Cardiac muscle cell (in vitro differentiated cells and primary cell): ENCODE data around the gene CYP4V2. TPM values are rescaled to one million over a fixed set of nuclear protein-coding genes. Genes with fewer than 3 reads are reported as not detected.

Experiments used
- DNase-seq, 2 donors: peaks; one replicate each; pipeline versions ENCODE4 v3.0.0 to v3.0.0-alpha.2; 2010 to 2017; ENCODE audit warnings: low read depth in 1 of 2, low spot score in 1 of 2
- H3K27ac ChIP-seq: fragments of 200-600 bp; sonication (generic); 2 replicates; pipeline ENCODE4 v1.5.1; 2016
- H3K27me3 ChIP-seq: fragments of 200-600 bp; sonication (generic); 2 replicates; pipeline ENCODE4 v1.6.0; 2016; ENCODE audit warnings: control low read depth
- H3K36me3 ChIP-seq: fragments of 200-600 bp; sonication (generic); 2 replicates; pipeline ENCODE4 v1.5.1; 2016; ENCODE audit warnings: control low read depth
- H3K4me1 ChIP-seq: fragments of 200-600 bp; sonication (generic); 2 replicates; pipeline ENCODE4 v1.8.1; 2017; ENCODE audit warnings: low read depth, mild to moderate bottlenecking, mixed run types
- H3K4me3 ChIP-seq: fragments of 200-600 bp; sonication (generic); 2 replicates; pipeline ENCODE4 v1.5.1; 2016; ENCODE audit warnings: mild to moderate bottlenecking
- H3K9me3 ChIP-seq: fragments of 200-600 bp; sonication (generic); 2 replicates; pipeline ENCODE4 v1.5.1; 2017; ENCODE audit warnings: low read depth, mild to moderate bottlenecking, control low read depth
- polyA plus RNA-seq: library from polyadenylated mRNA; unstranded; fragments of >200 nt; fragmentation: Nextera tagmentation; extraction: Ambion mirVana; gene quantifications from 2 replicates; pipeline ENCODE4 v1.2.1, GENCODE V29; 2016
- total RNA-seq: library from RNA; depleted of rRNA; stranded (reverse); fragments of >200 nt; gene quantifications from 2 replicates; pipeline ENCODE4 v1.2.3, GENCODE V29; 2016
- TF ChIP-seq, protein P1 (sequence below): IDR thresholded peaks from 2 replicates; pipeline ENCODE4 v1.5.1; 2012; ENCODE audit warnings: low read depth, mild to moderate bottlenecking, low read length

The CYP4V2 gene
- total and polyA plus RNA-seq, 2 experiments from 2014 or later = 7.2 to 7.3 TPM

DNA sequence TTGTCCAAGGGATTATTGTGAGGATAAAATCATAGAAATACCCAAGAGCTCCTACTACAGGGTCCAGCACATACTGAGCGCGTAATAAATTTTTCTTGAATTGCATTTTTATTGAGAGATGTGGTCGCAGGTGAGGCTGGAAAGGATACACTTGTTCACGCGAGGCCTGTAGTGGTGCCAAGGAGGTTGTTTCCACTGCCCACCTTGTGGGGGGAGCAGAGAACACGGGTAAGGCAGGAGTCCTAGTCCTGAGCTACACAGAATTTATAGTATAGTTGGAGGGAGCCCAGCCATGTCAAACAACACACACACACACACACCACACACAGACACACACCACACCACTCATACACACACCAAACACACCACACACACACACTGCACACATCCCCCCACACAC, 31.8 kb upstream of the CYP4V2 start:
- Histone ChIP-seq H3K4me3 (no peak overlapping the region), H3K27me3 (no peaks in the 10 kb centered on the region), H3K9me3 (no peaks in the 10 kb centered on the region), H3K4me1 (no peaks in the 10 kb centered on the region), H3K36me3 (no peaks in the 10 kb centered on the region), H3K27ac (no peak overlapping the region)
- TF ChIP-seq, protein P1, sequence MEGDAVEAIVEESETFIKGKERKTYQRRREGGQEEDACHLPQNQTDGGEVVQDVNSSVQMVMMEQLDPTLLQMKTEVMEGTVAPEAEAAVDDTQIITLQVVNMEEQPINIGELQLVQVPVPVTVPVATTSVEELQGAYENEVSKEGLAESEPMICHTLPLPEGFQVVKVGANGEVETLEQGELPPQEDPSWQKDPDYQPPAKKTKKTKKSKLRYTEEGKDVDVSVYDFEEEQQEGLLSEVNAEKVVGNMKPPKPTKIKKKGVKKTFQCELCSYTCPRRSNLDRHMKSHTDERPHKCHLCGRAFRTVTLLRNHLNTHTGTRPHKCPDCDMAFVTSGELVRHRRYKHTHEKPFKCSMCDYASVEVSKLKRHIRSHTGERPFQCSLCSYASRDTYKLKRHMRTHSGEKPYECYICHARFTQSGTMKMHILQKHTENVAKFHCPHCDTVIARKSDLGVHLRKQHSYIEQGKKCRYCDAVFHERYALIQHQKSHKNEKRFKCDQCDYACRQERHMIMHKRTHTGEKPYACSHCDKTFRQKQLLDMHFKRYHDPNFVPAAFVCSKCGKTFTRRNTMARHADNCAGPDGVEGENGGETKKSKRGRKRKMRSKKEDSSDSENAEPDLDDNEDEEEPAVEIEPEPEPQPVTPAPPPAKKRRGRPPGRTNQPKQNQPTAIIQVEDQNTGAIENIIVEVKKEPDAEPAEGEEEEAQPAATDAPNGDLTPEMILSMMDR = no peak
- no peak for DNase-seq

DNA sequence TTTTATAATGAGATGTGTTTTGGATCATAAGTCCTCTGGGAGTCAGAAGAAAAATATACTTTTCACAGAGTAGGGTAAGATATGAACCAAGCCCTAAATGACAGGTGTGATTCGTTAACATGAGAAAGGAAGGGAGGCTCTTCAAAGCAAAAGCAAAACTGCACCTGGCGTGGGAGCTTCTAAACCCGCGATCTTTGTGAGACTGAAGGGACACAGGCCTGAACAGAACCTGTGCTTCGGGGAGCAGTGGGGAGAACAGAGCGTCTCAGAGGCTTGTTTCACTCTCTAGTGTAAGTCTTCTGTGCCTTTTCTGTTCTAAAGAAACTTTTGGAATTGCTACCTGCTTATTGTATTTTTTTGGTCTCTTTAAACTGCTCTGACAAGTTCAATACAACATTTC, 30.2 kb upstream of the CYP4V2 start:
- Histone ChIP-seq H3K9me3 (no peaks in the 10 kb centered on the region), H3K27me3 (no peaks in the 10 kb centered on the region), H3K36me3 (no peaks in the 10 kb centered on the region), H3K27ac (no peak overlapping the region), H3K4me3 (no peak overlapping the region), H3K4me1 (no peaks in the 10 kb centered on the region)
- no peak for DNase-seq
- TF ChIP-seq, protein P1 = no peak

DNA sequence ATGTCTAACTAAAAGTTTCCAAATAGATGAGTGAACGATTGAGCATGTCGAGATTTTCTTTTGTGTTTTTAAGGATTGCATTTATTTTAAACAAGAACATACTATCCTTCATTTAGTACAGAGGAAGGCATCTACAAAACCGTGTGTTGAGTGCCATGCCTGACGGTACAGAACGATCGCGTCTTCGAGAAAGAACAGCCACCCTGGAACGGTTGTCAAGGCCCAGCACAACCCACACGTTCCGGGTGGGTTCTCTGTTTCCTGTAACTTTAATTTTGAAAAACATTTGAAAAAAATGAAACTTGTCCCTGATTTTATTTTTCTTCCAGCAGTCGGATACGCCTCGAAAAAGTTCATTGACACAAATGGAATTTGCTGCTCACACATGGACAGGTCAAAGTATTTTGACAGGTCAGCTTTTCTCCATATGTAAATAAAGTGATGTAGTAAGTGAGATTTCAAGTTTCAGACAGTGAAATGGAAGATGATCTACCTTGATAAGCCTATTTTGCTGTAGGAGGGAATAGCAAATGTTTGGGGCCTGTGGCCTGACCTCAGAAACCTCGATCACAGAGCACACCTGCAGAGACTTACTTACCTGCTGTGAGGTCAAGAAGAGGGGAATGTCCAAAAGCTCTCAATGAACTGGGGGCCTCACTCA, 24.4 kb upstream of the CYP4V2 start:
- H3K4me3 ChIP-seq = no peak overlapping the region
- TF ChIP-seq, protein P1 = no peak
- H3K36me3 ChIP-seq = no peaks in the 10 kb centered on the region
- no peaks in the 10 kb centered on the region for H3K4me1 ChIP-seq
- DNase-seq = no peak
- H3K27me3 ChIP-seq = no peaks in the 10 kb centered on the region
- H3K27ac ChIP-seq = no peak overlapping the region
- H3K9me3 ChIP-seq = no peaks in the 10 kb centered on the region

DNA sequence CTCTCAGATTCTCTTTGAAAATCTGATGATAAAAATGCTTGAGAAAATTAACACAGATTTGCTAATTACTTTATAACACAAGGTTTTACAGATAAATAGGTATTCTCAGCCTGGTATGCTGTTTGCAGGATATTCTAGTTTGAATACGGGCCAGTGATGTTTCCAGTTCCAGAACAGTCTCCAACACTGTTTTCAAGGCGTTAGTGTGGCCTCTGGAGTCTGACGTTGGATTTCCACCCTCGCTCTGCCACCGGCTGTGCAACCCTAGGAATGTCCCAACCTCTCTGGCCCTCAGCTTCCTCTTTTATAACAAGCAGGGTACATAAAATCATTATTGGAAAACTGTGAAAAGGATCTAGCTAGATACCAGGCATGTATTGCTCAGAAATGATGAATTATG, 23.8 kb upstream of the CYP4V2 start:
- Histone ChIP-seq H3K27ac (no peak overlapping the region), H3K9me3 (no peaks in the 10 kb centered on the region), H3K36me3 (no peaks in the 10 kb centered on the region), H3K27me3 (no peaks in the 10 kb centered on the region), H3K4me1 (no peaks in the 10 kb centered on the region), H3K4me3 (no peak overlapping the region)
- no peak for DNase-seq
- TF ChIP-seq, protein P1 = no peak

DNA sequence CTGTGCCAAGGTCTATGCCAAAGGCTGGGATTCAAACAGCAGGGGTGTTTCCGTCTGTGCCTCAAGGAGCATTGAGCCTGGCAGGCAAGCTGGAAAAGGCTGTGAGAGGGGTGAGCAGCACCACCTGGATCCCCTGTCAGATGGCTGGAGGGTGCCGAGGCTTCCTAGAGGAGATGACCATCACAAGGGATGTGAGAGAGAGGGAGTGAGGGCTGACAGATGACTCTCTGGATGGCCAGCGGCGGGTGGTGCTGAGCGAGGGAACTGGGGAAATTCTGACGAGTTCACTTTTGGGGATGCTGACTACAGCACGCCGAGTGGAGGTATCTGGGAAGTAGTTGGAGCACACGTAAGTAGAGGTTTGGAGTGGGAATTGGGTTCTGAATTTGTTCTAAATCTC, 22.6 kb upstream of the CYP4V2 start:
- H3K36me3 ChIP-seq = no peaks in the 10 kb centered on the region
- no peaks in the 10 kb centered on the region for H3K27me3 ChIP-seq
- no peak overlapping the region for H3K27ac ChIP-seq
- H3K4me3 ChIP-seq = no peak overlapping the region
- no peaks in the 10 kb centered on the region for H3K4me1 ChIP-seq
- H3K9me3 ChIP-seq = no peaks in the 10 kb centered on the region
- DNase-seq = no peak
- TF ChIP-seq, protein P1 = no peak
